Psoas muscle (tissue), 8 donors: ENCODE results near the gene MAP1LC3B2. TPM values are rescaled to one million over a fixed set of nuclear protein-coding genes. Genes with fewer than 3 reads are reported as not detected.

ENCODE experiments used
- ATAC-seq, 4 donors: fragments of 200-7000 bp; cut with Tn5 transposase; one replicate each; pipeline ENCODE4 v1.9.1; 2020; ENCODE audit warnings: moderate library complexity in 3 of 4, mild to moderate bottlenecking in 2 of 4
- DNase-seq, 2 donors: peaks; one replicate each; pipeline ENCODE4 v3.0.0-alpha.2; 2020
- H3K27ac ChIP-seq: fragments of 200-600 bp; one replicate; pipeline ENCODE4 v1.8.0; 2022
- H3K27me3 ChIP-seq, 3 donors: fragments of 200-600 bp in 1 of 3; one replicate each; pipeline versions ENCODE4 v1.6.1 to v1.8.0; 2013 to 2022; ENCODE audit warnings: low read length in 2 of 3, mild to moderate bottlenecking in 2 of 3, moderate library complexity in 1 of 3; ENCODE audit not compliant: insufficient read depth in 3 of 3
- H3K36me3 ChIP-seq, 2 donors: fragments of 200-600 bp in 1 of 2; one replicate each; pipeline versions ENCODE4 v1.6.1 to v1.8.0; 2013 to 2022; ENCODE audit warnings: low read depth in 1 of 2, mild to moderate bottlenecking in 1 of 2, moderate library complexity in 1 of 2; ENCODE audit not compliant: insufficient read depth in 1 of 2
- H3K4me1 ChIP-seq: fragments of 200-600 bp; one replicate; pipeline ENCODE4 v1.8.0; 2022
- H3K4me3 ChIP-seq: fragments of 200-600 bp; one replicate; pipeline ENCODE4 v1.8.0; 2022; ENCODE audit warnings: mild to moderate bottlenecking
- H3K9me3 ChIP-seq: fragments of 200-600 bp; one replicate; pipeline ENCODE4 v1.8.0; 2022
- WGBS, 3 donors: extraction: QIAGEN DNeasy Blood & Tissue Kit; methylation state at CpG; one replicate each; pipeline versions ENCODE4 v1.1.6 to v1.1.7; 2013; 5-methylcytosine and 5-hydroxymethylcytosine counted together
- intact Hi-C, 2 donors: fragments of 100-400 bp; cut with DNase I; formaldehyde crosslinking; loops; one replicate each; pipeline versions ENCODE4 v1.11.0 to v1.14.2; 2022
- polyA plus RNA-seq, 3 donors: library from polyadenylated mRNA; stranded (reverse); fragments of 200-250 nt; gene quantifications; one replicate each; pipeline ENCODE4 v1.2.3, GENCODE V29; 2013
- total RNA-seq, 4 donors: library from RNA; stranded (reverse); fragmentation: NEBNext Ultra II Directional in 2 of 4; extraction: Animal tissue kit (Norgen Biotek cat#: 25700) in 2 of 4; gene quantifications; one replicate each; pipeline versions ENCODE4 v1.2.1 to v1.2.4, GENCODE V29; 2021 to 2023
- TF ChIP-seq, protein P1 (sequence below): fragments of 200-600 bp; IDR thresholded peaks from one replicate; pipeline ENCODE4 v1.8.0; 2022; ENCODE audit warnings: antibody characterized with exemption
- donor health status: healthy with polysubstance abuse.
- donor health status: DM: no; HTN: no; CAD: no; lungs with moderate emphysema.
- donor health status: Bipolar disorder and iron deficiency.
- donor health status: healthy.
- donor health status: DM: yes; HTN: yes; CAD: no.
- donor health status: DM: no; HTN: no; CAD: no.
- donor health status: DM: no; HTN: no; CAD: no.
- donor health status: DM: yes; HTN: yes; CAD: no.

MAP1LC3B2 gene
- total and polyA plus RNA-seq, 7 donors = 1.4 to 9.2 (median 2.3) TPM

GRCh38 chr12:116517431-116518045 is 41.6 kb upstream of the MAP1LC3B2 start:
- DNase-seq (no peak), ATAC-seq (no peak)
- H3K36me3 ChIP-seq = no peaks in the 10 kb centered on the region
- H3K27me3 ChIP-seq = no peaks in the 10 kb centered on the region
- H3K27ac ChIP-seq = no peak overlapping the region
- H3K4me1 ChIP-seq = no peaks in the 10 kb centered on the region
- intact Hi-C loops = no loop called here
- WGBS, 3 donors = 77 to 81% (median 78%) methylated on average over 4 of the region's 4 CpGs
- TF ChIP-seq, protein P1, sequence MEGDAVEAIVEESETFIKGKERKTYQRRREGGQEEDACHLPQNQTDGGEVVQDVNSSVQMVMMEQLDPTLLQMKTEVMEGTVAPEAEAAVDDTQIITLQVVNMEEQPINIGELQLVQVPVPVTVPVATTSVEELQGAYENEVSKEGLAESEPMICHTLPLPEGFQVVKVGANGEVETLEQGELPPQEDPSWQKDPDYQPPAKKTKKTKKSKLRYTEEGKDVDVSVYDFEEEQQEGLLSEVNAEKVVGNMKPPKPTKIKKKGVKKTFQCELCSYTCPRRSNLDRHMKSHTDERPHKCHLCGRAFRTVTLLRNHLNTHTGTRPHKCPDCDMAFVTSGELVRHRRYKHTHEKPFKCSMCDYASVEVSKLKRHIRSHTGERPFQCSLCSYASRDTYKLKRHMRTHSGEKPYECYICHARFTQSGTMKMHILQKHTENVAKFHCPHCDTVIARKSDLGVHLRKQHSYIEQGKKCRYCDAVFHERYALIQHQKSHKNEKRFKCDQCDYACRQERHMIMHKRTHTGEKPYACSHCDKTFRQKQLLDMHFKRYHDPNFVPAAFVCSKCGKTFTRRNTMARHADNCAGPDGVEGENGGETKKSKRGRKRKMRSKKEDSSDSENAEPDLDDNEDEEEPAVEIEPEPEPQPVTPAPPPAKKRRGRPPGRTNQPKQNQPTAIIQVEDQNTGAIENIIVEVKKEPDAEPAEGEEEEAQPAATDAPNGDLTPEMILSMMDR = no peak
- no peaks in the 10 kb centered on the region for H3K9me3 ChIP-seq
- H3K4me3 ChIP-seq = no peak overlapping the region

DNA sequence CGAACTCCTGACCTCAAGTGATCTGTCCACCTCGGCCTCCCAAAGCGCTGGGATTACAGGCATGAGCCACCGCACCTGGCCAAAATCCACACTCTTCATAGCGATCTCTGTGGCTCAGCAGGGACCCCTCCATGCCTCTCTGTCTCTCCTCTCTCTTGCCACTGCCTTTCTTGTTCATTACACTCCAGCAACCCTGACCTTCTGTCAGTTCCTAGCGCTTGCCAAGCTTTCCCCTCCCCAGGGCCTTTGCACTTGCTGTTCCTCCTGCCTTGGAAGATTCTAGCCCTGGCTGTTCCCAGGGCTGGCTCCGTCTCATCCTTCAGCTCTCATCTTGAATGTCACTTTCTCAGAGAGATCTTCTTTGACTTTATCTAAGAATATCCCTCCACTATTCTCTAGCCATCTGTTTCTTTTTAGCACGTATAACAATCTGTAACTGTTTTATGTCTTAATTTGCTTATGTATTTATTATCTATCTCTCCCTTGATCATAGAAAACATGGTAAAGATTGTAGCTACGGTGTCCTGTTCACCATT is 38.9 kb upstream of the MAP1LC3B2 start:
- no peak overlapping the region for H3K4me3 ChIP-seq
- ATAC-seq (no peak), DNase-seq (no peak)
- H3K9me3 ChIP-seq = no peaks in the 10 kb centered on the region
- intact Hi-C loops = no loop called here
- TF ChIP-seq, protein P1 = no peak
- WGBS, 3 donors = 91 to 97% (median 92%) methylated on average over 9 of the region's 9 CpGs
- no peaks in the 10 kb centered on the region for H3K36me3 ChIP-seq
- H3K27me3 ChIP-seq = no peaks in the 10 kb centered on the region
- no peaks in the 10 kb centered on the region for H3K4me1 ChIP-seq
- H3K27ac ChIP-seq = no peak overlapping the region

DNA sequence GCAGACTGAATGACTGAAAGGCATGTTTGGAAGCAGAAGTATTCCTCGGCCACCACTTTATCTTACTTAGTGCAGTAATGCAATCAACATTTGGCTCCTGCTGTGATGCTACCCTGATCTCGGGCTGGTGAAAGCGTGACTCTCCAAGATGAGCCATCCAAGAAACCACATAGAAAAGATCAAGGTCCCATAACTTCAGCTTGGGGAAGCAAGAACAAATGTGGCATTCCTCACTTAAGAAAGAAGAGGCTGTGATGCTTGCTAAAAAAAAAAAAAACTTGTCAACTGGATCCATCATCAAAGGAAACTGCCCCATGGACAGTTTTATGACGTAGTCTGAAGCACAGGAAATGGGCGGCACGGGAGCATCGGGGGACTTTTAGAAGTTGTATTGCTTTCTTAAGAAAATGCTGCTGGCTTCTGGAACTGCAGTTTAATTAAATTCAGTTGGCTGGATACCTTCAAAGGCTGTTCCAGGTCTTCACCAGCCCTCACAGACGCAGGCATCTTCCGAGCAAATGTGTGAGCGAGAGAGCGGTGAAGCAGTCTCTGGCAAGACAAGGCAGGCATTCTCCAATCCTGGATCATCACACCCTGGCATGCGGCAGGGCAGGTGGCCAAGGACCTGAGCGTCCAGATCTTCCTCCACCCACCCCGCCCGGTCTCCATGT is 38.2 kb upstream of the MAP1LC3B2 start:
- WGBS, 3 donors = 34 to 37% (median 35%) methylated on average over 15 of the region's 15 CpGs

DNA sequence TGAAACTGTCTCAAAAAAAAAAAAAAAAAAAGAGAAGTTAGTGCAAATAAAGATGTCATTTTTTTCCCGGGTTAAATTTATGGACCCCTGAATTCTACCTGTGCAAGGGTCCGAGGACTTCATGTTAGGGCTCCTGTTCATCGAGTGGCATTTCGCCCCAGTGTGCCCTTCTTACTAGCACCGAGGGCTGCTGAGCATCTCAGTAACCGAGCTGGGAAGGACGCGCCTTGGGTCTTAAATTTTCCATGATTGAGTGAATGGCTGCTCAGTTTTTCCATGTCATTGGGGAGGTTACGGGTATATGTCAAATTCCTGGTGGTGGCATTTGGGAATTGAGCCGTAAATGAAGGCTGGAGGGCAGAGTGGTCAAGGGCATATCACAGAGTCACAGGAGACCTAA is 34.9 kb upstream of the MAP1LC3B2 start:
- Histone ChIP-seq H3K9me3 (no peaks in the 10 kb centered on the region), H3K27ac (no peak overlapping the region), H3K4me3 (no peak overlapping the region), H3K27me3 (no peaks in the 10 kb centered on the region), H3K4me1 (peaks cover 11% of the 10 kb centered on the region), H3K36me3 (no peaks in the 10 kb centered on the region)
- no peak for ATAC-seq
- DNase-seq = no peak
- intact Hi-C loops = no loop called here
- TF ChIP-seq, protein P1 = no peak
- 86 to 93% (median 90%) methylated on average over 10 of the region's 10 CpGs for WGBS, 3 donors

More for the DNA sequence above, 38.2 kb upstream of the MAP1LC3B2 start:
- DNase-seq (no peak), ATAC-seq (peak in 1 of 4 donors; percentile 69)
- Histone ChIP-seq H3K36me3 (no peaks in the 10 kb centered on the region), H3K4me1 (peaks cover 5% of the 10 kb centered on the region), H3K27ac (no peak overlapping the region), H3K4me3 (no peak overlapping the region), H3K27me3 (no peaks in the 10 kb centered on the region), H3K9me3 (no peaks in the 10 kb centered on the region)
- TF ChIP-seq, protein P1 = no peak
- intact Hi-C loops = no loop called here
